HepG2 (cell line): ENCODE measurements around the gene IDNK.

Experiments used
- RFX5 ChIP-seq: IDR thresholded peaks from 2 replicates; pipeline ENCODE4 v1.6.1; 2011; ENCODE audit warnings: low read depth, low read length, improper control_type of control experiment
- ZZZ3 ChIP-seq: sonication (generic); formaldehyde crosslinking; IDR thresholded peaks from 2 replicates; pipeline ENCODE4 v1.4.0; 2020; ENCODE audit warnings: missing genetic modification reagents, mild to moderate bottlenecking, borderline replicate concordance

GRCh38 chr9:83596899-83597504 lies 25.9 kb upstream of the IDNK start:
- TF ChIP-seq ZZZ3 (CRISPR knock-in tag), result no peak
- no peak for TF ChIP-seq RFX5
